Fibroblast of mammary gland (primary cell): ENCODE measurements around the gene TOP3B.

Experiments
- DNase-seq: peaks from one replicate; pipeline ENCODE4 v3.0.0-alpha.2; 2010; ENCODE audit warnings: low read depth
- H3K4me3 ChIP-seq: 2 replicates; pipeline ENCODE4 v1.5.1; 2011; ENCODE audit warnings: low read depth, mild to moderate bottlenecking, low read length, moderate library complexity; ENCODE audit not compliant: control insufficient read depth
- TF ChIP-seq, protein P1 (sequence below): conservative IDR thresholded peaks from 2 replicates; pipeline ENCODE4 v1.5.1; 2011; ENCODE audit warnings: low read depth, low read length, inconsistent platforms; ENCODE audit not compliant: control insufficient read depth, insufficient read depth

Gene TOP3B

DNA sequence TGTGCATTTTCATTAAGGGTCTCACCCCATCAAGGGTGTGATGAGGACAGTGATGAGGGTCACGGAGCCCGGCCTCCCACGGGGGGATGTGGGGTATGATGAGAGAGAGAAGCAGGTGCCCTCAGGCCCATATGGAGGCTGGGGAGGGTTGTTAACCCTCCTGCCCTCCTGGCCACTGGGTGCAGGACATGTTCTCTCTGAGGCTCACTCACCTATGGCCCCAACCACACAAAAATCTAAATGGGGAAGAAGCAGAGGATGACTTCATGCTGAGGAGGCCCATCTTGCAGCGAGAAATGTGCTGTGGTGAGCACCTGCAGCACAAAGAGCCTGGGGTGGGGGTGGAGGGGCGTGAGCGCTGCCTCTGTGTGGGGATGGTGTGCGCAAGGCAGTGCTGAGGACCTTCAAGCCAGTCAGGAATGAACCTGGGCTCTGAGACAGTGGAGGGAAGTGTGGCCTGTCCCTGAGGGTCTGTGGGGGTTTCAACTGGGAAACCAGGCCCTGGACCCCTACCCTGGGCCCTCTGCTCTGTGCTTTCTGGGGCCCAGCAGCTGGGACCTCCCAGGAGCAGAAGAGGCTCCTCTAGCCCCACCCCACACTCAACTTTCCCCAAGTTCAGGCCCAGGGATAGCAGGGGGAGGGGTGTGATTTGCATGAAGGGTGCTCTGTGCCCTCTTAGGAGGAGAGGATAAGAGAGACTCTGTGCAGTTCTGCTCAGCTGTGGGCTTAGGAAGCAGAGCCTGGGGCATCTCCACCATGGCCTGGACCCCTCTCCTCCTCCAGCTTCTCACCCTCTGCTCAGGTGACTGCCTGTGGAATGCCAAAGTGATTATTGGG is 43.0 kb upstream of the TOP3B start:
- H3K4me3 ChIP-seq = no peak overlapping the region
- no peak for DNase-seq
- TF ChIP-seq, protein P1, sequence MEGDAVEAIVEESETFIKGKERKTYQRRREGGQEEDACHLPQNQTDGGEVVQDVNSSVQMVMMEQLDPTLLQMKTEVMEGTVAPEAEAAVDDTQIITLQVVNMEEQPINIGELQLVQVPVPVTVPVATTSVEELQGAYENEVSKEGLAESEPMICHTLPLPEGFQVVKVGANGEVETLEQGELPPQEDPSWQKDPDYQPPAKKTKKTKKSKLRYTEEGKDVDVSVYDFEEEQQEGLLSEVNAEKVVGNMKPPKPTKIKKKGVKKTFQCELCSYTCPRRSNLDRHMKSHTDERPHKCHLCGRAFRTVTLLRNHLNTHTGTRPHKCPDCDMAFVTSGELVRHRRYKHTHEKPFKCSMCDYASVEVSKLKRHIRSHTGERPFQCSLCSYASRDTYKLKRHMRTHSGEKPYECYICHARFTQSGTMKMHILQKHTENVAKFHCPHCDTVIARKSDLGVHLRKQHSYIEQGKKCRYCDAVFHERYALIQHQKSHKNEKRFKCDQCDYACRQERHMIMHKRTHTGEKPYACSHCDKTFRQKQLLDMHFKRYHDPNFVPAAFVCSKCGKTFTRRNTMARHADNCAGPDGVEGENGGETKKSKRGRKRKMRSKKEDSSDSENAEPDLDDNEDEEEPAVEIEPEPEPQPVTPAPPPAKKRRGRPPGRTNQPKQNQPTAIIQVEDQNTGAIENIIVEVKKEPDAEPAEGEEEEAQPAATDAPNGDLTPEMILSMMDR = no peak

DNA sequence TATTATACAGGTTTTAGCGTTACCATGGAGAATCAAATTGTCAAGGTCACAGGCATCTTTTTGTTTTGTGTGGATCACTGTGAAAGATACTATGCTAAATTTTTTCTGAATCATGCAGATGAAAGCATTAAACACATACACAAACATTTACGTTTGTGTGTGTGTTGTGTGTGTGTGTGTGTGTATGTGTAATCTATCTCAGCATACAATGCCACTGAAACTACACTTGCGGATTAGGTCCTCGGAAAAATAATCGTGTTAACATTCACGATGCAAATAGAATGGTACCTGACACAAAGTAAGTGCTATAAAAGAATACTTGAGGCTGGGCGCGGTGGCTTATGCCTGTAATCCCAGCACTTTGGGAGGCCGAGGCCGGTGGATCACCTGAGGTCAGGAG is 41.9 kb upstream of the TOP3B start:
- DNase-seq = no peak
- H3K4me3 ChIP-seq = no peak overlapping the region
- TF ChIP-seq, protein P1 = no peak

DNA sequence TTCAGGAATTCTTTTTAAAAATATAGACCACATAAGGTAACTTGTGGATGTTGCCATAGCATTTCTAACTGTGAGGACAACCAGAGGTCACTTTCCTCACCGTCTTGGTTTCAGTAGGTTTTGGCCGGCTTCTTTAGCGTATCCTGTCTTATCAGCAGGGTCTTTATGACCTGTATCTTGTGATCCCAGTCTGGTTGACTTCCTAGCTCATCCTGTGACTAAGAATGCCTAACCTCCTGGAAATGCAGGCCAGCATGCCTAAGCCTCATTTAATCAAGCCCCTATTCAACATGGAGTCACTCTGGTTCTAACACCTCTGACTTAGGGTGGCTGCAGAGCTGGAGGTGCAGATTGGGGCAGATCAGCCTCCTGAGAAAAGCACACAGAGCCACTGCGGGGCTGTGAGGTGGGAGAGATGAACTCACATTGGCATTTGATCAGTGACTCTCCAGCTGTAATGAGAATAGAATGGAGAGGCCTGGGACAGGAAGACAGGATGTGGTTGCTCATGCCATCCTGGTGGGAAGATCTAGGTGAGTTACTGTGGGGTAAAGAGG is 41.1 kb upstream of the TOP3B start:
- TF ChIP-seq, protein P1 = no peak
- no peak for DNase-seq
- H3K4me3 ChIP-seq = no peak overlapping the region

DNA sequence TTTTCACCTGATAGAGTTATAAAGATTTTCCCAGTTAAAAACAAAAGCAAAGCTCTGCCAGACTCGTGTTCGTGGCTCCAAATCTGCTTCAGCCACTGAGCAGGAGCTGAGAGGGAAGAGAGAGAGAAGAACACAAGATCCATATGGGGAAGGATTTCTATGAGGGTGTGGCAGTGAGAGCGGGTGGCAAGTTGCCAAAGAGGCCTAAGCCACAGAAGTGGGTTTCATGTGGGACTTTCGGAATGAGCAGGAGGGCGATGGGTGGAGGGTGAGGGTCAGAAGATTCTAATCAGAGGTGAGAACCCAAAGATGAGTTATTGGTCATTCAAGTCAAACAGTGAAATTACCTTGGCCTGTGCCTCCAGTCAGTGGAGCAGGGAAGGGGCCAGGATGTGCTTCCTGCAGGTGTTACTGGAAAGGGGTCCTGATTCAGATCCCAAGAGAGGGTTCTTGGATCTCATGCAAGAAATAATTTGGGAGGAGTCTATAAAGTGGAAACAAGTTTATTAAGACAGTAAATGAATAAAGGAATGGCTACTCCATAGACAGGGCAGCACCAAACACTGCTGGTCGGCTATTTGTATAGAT is 40.5 kb upstream of the TOP3B start:
- DNase-seq = no peak
- TF ChIP-seq, protein P1 = no peak
- H3K4me3 ChIP-seq = no peak overlapping the region

DNA sequence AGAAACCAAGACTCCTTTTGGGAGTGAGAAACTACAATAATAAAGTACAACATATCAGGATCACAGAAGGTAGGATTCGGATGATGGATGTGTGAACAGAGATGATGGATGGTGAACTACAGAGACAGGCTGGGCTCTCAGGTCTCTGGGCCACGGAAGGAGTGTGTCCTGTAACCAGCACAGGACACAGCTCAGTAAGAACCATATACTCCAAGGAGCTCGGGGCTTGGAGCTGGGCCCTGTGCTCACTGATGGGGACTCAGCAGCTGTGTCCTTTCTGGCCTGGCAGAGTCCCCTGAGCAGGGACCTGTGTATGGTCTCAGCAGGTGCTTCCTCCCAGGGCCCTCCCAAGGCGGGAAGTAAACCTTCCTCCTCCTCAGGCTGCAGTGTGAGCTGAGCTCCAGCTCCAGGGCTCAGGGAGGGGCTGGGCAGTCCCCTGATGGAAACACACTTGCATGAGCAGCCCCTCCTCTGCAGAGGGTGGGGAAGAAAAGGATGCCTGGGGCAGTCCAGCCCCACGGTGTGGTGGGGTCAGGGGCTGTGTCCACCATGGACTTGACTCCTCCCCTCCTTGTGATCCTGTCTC is 39.8 kb upstream of the TOP3B start:
- TF ChIP-seq, protein P1 = no peak
- no peak overlapping the region for H3K4me3 ChIP-seq
- no peak for DNase-seq

DNA sequence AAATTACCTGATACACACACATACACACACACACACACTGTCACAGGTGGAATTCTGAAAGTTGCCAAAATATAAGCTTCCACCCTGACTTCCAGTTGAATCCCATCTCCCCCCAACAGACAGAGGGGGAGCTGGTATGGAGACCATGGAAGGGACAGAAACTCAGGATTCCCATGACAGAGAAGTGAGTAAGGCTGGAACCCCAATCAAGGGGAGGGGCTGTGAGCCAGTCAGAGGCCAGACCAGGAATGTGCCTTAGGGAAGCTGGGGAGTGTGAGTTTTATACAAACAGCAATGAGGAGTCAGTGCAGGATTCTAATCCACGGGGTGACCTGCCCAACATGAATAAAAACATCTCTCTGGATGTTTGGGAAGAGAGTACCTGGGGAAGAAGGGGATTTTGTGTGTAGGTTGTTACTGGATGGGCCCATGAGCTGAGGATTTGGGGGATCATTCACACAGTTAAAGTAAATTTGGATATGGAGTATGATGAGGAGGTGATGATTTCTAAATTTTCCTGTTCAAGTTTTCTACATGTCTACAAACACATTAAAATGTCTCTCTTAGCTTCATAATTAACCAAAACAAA is 38.7 kb upstream of the TOP3B start:
- TF ChIP-seq, protein P1 = no peak
- no peak overlapping the region for H3K4me3 ChIP-seq
- no peak for DNase-seq
